Endothelial cell of umbilical vein (primary cell): Measurements from ENCODE around the gene STK38. TPM values are rescaled to one million over a fixed set of nuclear protein-coding genes. Genes with fewer than 3 reads are reported as not detected.

Experiments
- BruUV-seq: library from RNA; stranded (reverse); fragments of 400-500 nt; replicated peaks from 2 replicates; lab custom pipeline; 2021; lab: Mats Ljungman, UMichigan
- CTCF ChIA-PET: fragments of 300-600, 350-600 bp; sonication (Branson Sonifier 250); formaldehyde crosslinking; loops from one replicate; lab custom pipeline; 2021; ENCODE audit warnings: antibody characterized with exemption, inconsistent platforms; lab: Charles Lee
- POLR2A ChIA-PET: fragments of 300-600, 350-600 bp; sonication (Branson Sonifier 250); formaldehyde crosslinking; loops from one replicate; lab custom pipeline; 2021; ENCODE audit warnings: antibody characterized with exemption, inconsistent platforms; lab: Charles Lee
- DNase-seq: peaks from one replicate; pipeline ENCODE4 v3.0.0-alpha.2; 2011; ENCODE audit warnings: low read depth, low spot score
- FAIRE-seq: peaks from 2 replicates; lab custom pipeline; 2011; peaks lifted over from hg19 to GRCh38; lab: Jason Lieb, UNC
- H2AFZ ChIP-seq: 2 replicates; pipeline ENCODE4 v1.6.0; 2012; ENCODE audit warnings: low read depth, low read length, control low read depth, inconsistent platforms
- H3K27ac ChIP-seq: 2 replicates; pipeline ENCODE4 v1.5.1; 2011; ENCODE audit warnings: low read depth, mild to moderate bottlenecking, control low read depth, low read length, moderate library complexity; ENCODE audit not compliant: insufficient read depth
- H3K27me3 ChIP-seq, 2 experiments: 2 replicates each; pipeline versions ENCODE4 v1.6.0 to v1.6.1; 2011; ENCODE audit warnings: low read length in 2 of 2, mixed read lengths in 1 of 2; ENCODE audit not compliant: control insufficient read depth in 2 of 2, insufficient read depth in 2 of 2
- H3K36me3 ChIP-seq, 2 experiments: 2 replicates in 1 of 2; 3 replicates in 1 of 2; pipeline ENCODE4 v1.5.1; 2011; ENCODE audit warnings: low read length in 2 of 2, mild to moderate bottlenecking in 1 of 2, moderate library complexity in 1 of 2; ENCODE audit not compliant: control insufficient read depth in 2 of 2, insufficient read depth in 2 of 2; ENCODE audit errors: extremely low read depth in 1 of 2
- H3K4me1 ChIP-seq: 3 replicates; pipeline ENCODE4 v1.5.1; 2011; ENCODE audit warnings: mild to moderate bottlenecking, low read length; ENCODE audit not compliant: control insufficient read depth, insufficient read depth; ENCODE audit errors: extremely low read depth
- H3K4me2 ChIP-seq: 2 replicates; pipeline ENCODE4 v1.6.1; 2011; ENCODE audit warnings: low read length, control low read depth, mixed read lengths; ENCODE audit not compliant: insufficient read depth
- H3K4me3 ChIP-seq, 3 experiments: fragments of 200-600 bp in 1 of 3; sonication (generic), shearing (Covaris generic) in 1 of 3; replicated peaks in 1 of 3; 2 replicates each; pipeline ENCODE4 v1.5.1; 2011 to 2016; ENCODE audit warnings: control low read depth in 3 of 3, low read length in 3 of 3, mild to moderate bottlenecking in 2 of 3, inconsistent platforms in 1 of 3, low read depth in 1 of 3, moderate library complexity in 1 of 3; ENCODE audit not compliant: insufficient read depth in 1 of 3
- H3K79me2 ChIP-seq: 2 replicates; pipeline ENCODE4 v1.6.0; 2012; ENCODE audit warnings: low read length, inconsistent platforms; ENCODE audit not compliant: control insufficient read depth, insufficient read depth
- H3K9ac ChIP-seq: replicated peaks from 2 replicates; pipeline ENCODE3; 2011; ENCODE audit warnings: low read length, control low read depth; ENCODE audit not compliant: insufficient read depth; ENCODE audit errors: extremely low read depth
- H3K9me1 ChIP-seq: replicated peaks from 3 replicates; pipeline ENCODE4 v1.6.0; 2011; ENCODE audit warnings: mild to moderate bottlenecking, low read length; ENCODE audit not compliant: control insufficient read depth, insufficient read depth; ENCODE audit errors: extremely low read depth
- H3K9me3 ChIP-seq: replicated peaks from 2 replicates; pipeline ENCODE4 v1.5.1; 2012; ENCODE audit warnings: low read length, inconsistent platforms; ENCODE audit not compliant: control insufficient read depth, insufficient read depth
- H4K20me1 ChIP-seq: replicated peaks from 2 replicates; pipeline ENCODE3; 2011; ENCODE audit warnings: mild to moderate bottlenecking, low read length; ENCODE audit not compliant: control insufficient read depth, insufficient read depth; ENCODE audit errors: extremely low read depth
- CTCF ChIP-seq, 2 donors: IDR thresholded peaks; 1 replicate in 1 of 2; 2 replicates in 1 of 2; pipeline ENCODE4 v1.5.1; 2011; ENCODE audit warnings: low read length in 2 of 2, mild to moderate bottlenecking in 2 of 2, moderate library complexity in 2 of 2, control low read depth in 1 of 2, inconsistent platforms in 1 of 2, low read depth in 1 of 2; ENCODE audit not compliant: insufficient read depth in 1 of 2; ENCODE audit errors: extremely low read depth in 1 of 2
- EZH2 ChIP-seq: IDR thresholded peaks from 2 replicates; pipeline ENCODE4 v1.6.1; 2012; ENCODE audit warnings: borderline replicate concordance, low read depth, mild to moderate bottlenecking, moderate library complexity, low read length, inconsistent platforms; ENCODE audit not compliant: severe bottlenecking
- FOS ChIP-seq: IDR thresholded peaks from 2 replicates; pipeline ENCODE4 v1.6.1; 2011; ENCODE audit warnings: mild to moderate bottlenecking, low read length, moderate library complexity, borderline replicate concordance; ENCODE audit not compliant: insufficient read depth
- GATA2 ChIP-seq: IDR thresholded peaks from 2 replicates; pipeline ENCODE4 v1.7.0; 2011; ENCODE audit warnings: low read depth, mild to moderate bottlenecking, moderate library complexity, mixed read lengths, low read length; ENCODE audit not compliant: insufficient read length, insufficient read depth
- JUN ChIP-seq: IDR thresholded peaks from 2 replicates; pipeline ENCODE4 v1.6.1; 2011; ENCODE audit warnings: borderline replicate concordance, low read depth; ENCODE audit not compliant: insufficient read length, insufficient read depth
- MAX ChIP-seq: IDR thresholded peaks from 2 replicates; pipeline ENCODE4 v1.6.1; 2011; ENCODE audit not compliant: insufficient read depth, insufficient read length
- MYC ChIP-seq: IDR thresholded peaks from one replicate; pipeline ENCODE4 v1.6.1; 2011; ENCODE audit warnings: mild to moderate bottlenecking, low read depth, low read length
- POLR2A ChIP-seq: IDR thresholded peaks from 2 replicates; pipeline ENCODE4 v1.6.1; 2012; ENCODE audit warnings: low read depth, mild to moderate bottlenecking, control low read depth, low read length
- POLR2AphosphoS5 ChIP-seq: IDR thresholded peaks from 2 replicates; pipeline ENCODE4 v1.6.1; 2012; ENCODE audit warnings: low read depth, mild to moderate bottlenecking, control low read depth, low read length, moderate library complexity; ENCODE audit not compliant: insufficient read depth
- dilution Hi-C: fragments of 300-500 bp; cut with MboI; formaldehyde crosslinking; loops from one replicate; pipeline ENCODE4 v1.15.0; 2019; ENCODE audit warnings: low sequenced_read_pairs; ENCODE audit not compliant: extremely low pct_ligation_motif_present
- intact Hi-C: fragments of 100-400 bp; cut with micrococcal nuclease; formaldehyde crosslinking; loops from one replicate; pipeline ENCODE4 v1.10.0; 2022
- polyA plus RNA-seq, 4 experiments: library from polyadenylated mRNA; depleted of rRNA in 3 of 4; stranded (reverse) in 3 of 4; unstranded in 1 of 4; fragments of >200 nt; gene quantifications; 2 replicates each; pipeline versions ENCODE4 v1.2.1 to v1.2.3, GENCODE V29; 2011 to 2012; ENCODE audit warnings: missing spikeins in 1 of 4
- total RNA-seq: library from RNA; stranded (reverse); gene quantifications from 2 replicates; pipeline ENCODE4 v1.2.3, GENCODE V29; 2021

Gene STK38
- total and polyA plus RNA-seq, 2 donors (not counting 3 experiments of a cell fraction or from before 2014, with no cell fraction given) = 10.1 to 30.3 TPM

DNA sequence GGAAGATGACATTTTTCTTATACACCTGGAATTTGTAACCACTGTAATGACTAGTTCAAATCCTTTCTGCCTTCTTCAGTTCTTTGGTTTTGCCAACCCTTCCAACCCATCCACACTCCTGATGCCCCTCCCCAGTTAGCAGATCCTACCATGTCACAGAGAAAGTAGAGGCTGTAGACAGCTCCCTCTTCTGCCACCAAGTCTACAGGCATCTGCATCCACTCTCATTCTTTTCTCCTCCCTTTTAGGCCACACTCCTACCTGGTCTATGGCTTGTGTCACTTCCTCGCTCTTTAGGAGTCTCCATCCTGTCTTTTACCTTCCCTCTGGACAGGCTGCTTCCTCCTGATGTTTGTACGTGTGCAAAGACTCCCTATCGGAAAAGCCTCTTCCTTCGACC lies 13.5 kb upstream of the STK38 start:
- Histone ChIP-seq H3K36me3 (no peaks in the 10 kb centered on the region), H4K20me1 (no peaks in the 10 kb centered on the region), H3K9me1 (no peaks in the 10 kb centered on the region), H3K27me3 (peaks cover 12 to 14% of the 10 kb centered on the region in 2 experiments), H2AFZ (no peak overlapping the region), H3K79me2 (no peaks in the 10 kb centered on the region), H3K4me1 (no peaks in the 10 kb centered on the region), H3K9me3 (no peaks in the 10 kb centered on the region), H3K27ac (no peak overlapping the region), H3K4me3 (no peak overlapping the region), H3K9ac (no peak overlapping the region), H3K4me2 (no peak overlapping the region)
- TF ChIP-seq POLR2AphosphoS5 (no peak), EZH2 (no peak), CTCF (IDR thresholded peaks at IDR 0.05; ENCODE audit: extremely low read depth in 1 of 2, insufficient read depth in 1 of 2, low read depth in 1 of 2, low read length in 2 of 2) (no peak), MAX (no peak), POLR2A (no peak), MYC (no peak), FOS (no peak), GATA2 (no peak), JUN (no peak)
- CTCF ChIA-PET = interaction anchor here (1.0 to 1.7 kb wide), 2 partner anchors 19 to 25 kb away, joined by 4 read pairs; no protein-coding TSS in a partner anchor
- intact Hi-C loops (no loop called here), dilution Hi-C loops (no loop called here)
- no peak for FAIRE-seq
- no peak for DNase-seq
- BruUV-seq = no TSS peak
- POLR2A ChIA-PET = no interaction called here
